ENCODE results near the gene HBQ1.

The HBQ1 gene

DNA sequence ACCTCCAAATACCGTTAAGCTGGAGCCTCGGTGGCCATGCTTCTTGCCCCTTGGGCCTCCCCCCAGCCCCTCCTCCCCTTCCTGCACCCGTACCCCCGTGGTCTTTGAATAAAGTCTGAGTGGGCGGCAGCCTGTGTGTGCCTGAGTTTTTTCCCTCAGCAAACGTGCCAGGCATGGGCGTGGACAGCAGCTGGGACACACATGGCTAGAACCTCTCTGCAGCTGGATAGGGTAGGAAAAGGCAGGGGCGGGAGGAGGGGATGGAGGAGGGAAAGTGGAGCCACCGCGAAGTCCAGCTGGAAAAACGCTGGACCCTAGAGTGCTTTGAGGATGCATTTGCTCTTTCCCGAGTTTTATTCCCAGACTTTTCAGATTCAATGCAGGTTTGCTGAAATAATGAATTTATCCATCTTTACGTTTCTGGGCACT, 2.9 kb upstream of the HBQ1 start:
- TF ChIP-seq Cebpa-rat (IDR thresholded peaks at IDR 0.05): no peak
- Histone ChIP-seq H3K4me3 (no peak overlapping the region), H3K36me3 (no peaks in the 10 kb centered on the region), H3K4me2 (no peak overlapping the region), H3K9ac (no peak overlapping the region), H4K20me1 (peaks cover 70% of the 10 kb centered on the region), H3K4me1 (peaks cover 12% of the 10 kb centered on the region), H3K27ac (no peak overlapping the region), H3K9me3 (no peaks in the 10 kb centered on the region), H3K27me3 (peaks cover 85% of the 10 kb centered on the region)

- Histone ChIP-seq H3K9ac (no peak overlapping the region), H3K27me3 (peaks cover 84% of the 10 kb centered on the region), H3K4me2 (no peak overlapping the region), H3K4me3 (no peak overlapping the region), H3K27ac (no peak overlapping the region), H3K36me3 (0 out of 2 replicates have a peak, but pooled peaks cover 2% of the 10 kb centered on the region), H4K20me1 (peaks cover 77% of the 10 kb centered on the region), H3K4me1 (peaks cover 12% of the 10 kb centered on the region), H3K9me3 (no peaks in the 10 kb centered on the region)
- no peak for TF ChIP-seq Cebpa-rat (IDR thresholded peaks at IDR 0.05)
Observed at GRCh38 chr16:177981-178667, 2.1 kb upstream of the HBQ1 start.

- H3K4me2 ChIP-seq: no peak overlapping the region
- peaks cover 82% of the 10 kb centered on the region for H4K20me1 ChIP-seq
- H3K36me3 ChIP-seq: 0 out of 2 replicates have a peak, but pooled peaks cover 6% of the 10 kb centered on the region
- no peak for TF ChIP-seq Cebpa-rat (IDR thresholded peaks at IDR 0.05)
- H3K9ac ChIP-seq: no peak overlapping the region
- peaks cover 12% of the 10 kb centered on the region for H3K4me1 ChIP-seq
- H3K27ac ChIP-seq: no peak overlapping the region
- H3K9me3 ChIP-seq: no peaks in the 10 kb centered on the region
- H3K4me3 ChIP-seq: no peak overlapping the region
- H3K27me3 ChIP-seq: peaks cover 79% of the 10 kb centered on the region
Observed at GRCh38 chr16:178668-179015, 1.6 kb upstream of the HBQ1 start.

DNA sequence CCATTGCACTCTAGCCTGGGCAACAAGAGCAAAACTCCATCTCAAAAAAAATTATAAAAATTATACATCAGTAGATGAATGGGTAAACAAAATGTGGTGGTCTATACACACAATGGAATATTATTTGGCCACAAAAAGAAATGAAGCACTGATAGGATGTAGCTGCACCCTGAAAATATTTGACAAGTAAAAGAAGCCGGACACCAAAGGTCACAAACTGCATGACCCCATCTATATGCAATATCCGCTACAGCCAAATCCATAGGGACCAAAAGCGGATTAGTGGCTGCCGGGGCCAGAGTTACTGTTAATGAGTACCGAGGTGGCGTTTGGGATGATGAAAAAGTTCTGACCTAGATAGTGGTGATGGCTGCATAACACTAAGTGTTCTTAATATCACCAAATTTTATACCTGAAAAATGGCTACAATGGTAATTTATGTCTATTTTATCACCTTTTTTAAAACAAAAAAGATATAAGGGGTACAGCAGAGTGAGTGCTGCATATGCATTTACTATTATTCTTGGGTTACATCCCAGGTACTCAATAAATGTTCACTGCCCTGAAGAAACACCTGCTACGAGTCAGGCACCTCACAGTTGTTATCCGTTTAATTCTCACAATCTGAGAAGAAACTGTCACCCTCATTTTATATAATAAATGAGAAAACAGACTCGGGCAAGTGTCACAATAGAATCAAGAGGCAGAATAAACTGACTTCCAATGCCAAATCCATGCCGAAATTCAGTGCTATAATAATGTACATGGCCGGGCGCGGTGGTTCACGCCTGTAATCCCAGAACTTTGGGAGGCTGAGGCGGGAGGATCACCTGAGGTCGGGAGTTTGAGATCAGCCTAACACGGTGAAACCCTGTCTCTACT, 807 bp upstream of the HBQ1 start:
- Histone ChIP-seq H3K4me3 (no peak overlapping the region), H3K9me3 (no peaks in the 10 kb centered on the region), H3K27ac (no peak overlapping the region), H3K4me2 (no peak overlapping the region), H3K9ac (no peak overlapping the region), H4K20me1 (peaks cover 84% of the 10 kb centered on the region), H3K27me3 (peaks cover 71% of the 10 kb centered on the region), H3K4me1 (peaks cover 12% of the 10 kb centered on the region), H3K36me3 (peaks cover 14% of the 10 kb centered on the region)
- no peak for TF ChIP-seq Cebpa-rat (IDR thresholded peaks at IDR 0.05)

DNA sequence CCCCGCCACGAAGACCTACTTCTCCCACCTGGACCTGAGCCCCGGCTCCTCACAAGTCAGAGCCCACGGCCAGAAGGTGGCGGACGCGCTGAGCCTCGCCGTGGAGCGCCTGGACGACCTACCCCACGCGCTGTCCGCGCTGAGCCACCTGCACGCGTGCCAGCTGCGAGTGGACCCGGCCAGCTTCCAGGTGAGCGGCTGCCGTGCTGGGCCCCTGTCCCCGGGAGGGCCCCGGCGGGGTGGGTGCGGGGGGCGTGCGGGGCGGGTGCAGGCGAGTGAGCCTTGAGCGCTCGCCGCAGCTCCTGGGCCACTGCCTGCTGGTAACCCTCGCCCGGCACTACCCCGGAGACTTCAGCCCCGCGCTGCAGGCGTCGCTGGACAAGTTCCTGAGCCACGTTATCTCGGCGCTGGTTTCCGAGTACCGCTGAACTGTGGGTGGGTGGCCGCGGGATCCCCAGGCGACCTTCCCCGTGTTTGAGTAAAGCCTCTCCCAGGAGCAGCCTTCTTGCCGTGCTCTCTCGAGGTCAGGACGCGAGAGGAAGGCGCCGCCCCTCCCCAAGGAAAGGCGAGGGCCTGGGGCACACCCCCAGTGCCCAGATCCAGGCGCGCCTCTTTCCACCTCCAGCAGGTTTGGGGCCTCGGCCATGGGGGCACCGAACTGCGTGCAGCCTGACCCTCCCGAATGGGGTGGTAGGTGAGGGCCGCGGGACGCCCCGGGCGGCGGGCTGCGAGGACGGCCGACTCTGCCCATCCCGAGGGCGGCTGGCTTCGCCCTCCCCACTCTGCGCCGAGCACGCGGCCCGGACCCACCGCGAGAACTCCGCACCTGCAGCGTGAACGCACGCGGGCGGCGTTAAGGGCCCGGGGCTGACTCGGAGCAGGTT, 664 bp downstream of the HBQ1 start:
- Histone ChIP-seq H3K27ac (peak overlapping the region; percentile 43; the same call in 1 of the 2 replicates), H3K4me3 (peak overlapping the region; percentile 60), H3K4me2 (peak overlapping the region; percentile 96)

DNA sequence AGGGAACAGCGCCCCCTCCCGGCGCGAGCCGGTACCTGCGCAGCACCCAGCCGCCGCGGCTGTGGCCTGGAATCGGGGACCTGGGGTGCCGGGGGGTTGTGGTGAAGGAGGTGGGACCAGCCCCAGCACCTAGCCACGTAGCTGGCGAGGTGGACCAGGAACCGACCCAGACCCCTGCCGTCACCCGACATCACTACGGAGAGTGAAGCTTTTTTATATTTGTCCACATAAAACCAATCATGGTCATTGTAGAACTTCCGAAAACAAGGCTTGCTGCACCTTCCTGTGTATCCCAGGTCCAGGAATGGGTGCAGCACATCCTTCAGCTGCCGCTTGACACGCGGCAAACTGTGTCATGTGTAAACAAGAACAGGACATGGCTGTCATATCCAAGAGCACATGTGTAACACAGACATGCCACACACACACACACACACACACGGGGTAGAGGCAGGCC, 1.3 kb downstream of the HBQ1 start:
- H3K36me3 ChIP-seq: peaks cover 28% of the 10 kb centered on the region
- peaks cover 50% of the 10 kb centered on the region for H3K27me3 ChIP-seq
- H3K27ac ChIP-seq: no peak overlapping the region
- H3K4me2 ChIP-seq: peak overlapping the region; percentile 96
- peak overlapping the region; percentile 60 for H3K4me3 ChIP-seq
- peaks cover 84% of the 10 kb centered on the region for H4K20me1 ChIP-seq
- H3K9me3 ChIP-seq: no peaks in the 10 kb centered on the region
- H3K4me1 ChIP-seq: peaks cover 12% of the 10 kb centered on the region
- TF ChIP-seq Cebpa-rat (IDR thresholded peaks at IDR 0.05): no peak
- H3K9ac ChIP-seq: no peak overlapping the region

More for the DNA sequence above, 664 bp downstream of the HBQ1 start:
- Histone ChIP-seq H4K20me1 (peaks cover 84% of the 10 kb centered on the region), H3K9me3 (no peaks in the 10 kb centered on the region), H3K4me1 (peaks cover 12% of the 10 kb centered on the region), H3K9ac (peak overlapping the region; percentile 48; the same call in 1 of the 2 replicates), H3K36me3 (peaks cover 28% of the 10 kb centered on the region), H3K27me3 (peaks cover 56% of the 10 kb centered on the region)
- TF ChIP-seq Cebpa-rat (IDR thresholded peaks at IDR 0.05): no peak

DNA sequence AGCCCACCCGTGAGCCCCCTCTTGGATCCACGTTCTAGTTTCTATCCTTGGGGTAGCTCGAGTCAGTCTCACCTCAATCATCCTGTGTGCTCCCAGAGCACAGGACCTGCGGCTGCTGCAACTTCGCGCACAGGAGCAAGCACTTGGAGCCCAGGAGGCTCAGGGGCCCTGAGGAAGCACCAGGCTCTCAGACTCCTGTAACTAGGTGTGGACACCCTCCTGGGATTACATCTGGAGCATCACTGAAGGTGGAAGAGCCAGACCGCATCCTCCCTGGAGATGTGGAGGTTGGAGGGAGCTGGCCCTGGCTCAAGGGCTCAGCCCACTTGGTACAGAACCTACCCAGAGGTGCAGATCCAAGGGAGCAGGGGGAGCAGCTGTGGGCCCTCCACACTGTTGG, 2.7 kb downstream of the HBQ1 start:
- TF ChIP-seq Cebpa-rat (IDR thresholded peaks at IDR 0.05): no peak
- Histone ChIP-seq H3K4me3 (no peak overlapping the region), H4K20me1 (peaks cover 84% of the 10 kb centered on the region), H3K27ac (no peak overlapping the region), H3K4me1 (peaks cover 12% of the 10 kb centered on the region), H3K36me3 (peaks cover 39% of the 10 kb centered on the region), H3K9me3 (no peaks in the 10 kb centered on the region), H3K9ac (no peak overlapping the region), H3K27me3 (peaks cover 38% of the 10 kb centered on the region), H3K4me2 (no peak overlapping the region)

- H3K4me2 ChIP-seq: no peak overlapping the region
- peaks cover 15% of the 10 kb centered on the region for H3K27me3 ChIP-seq
- H4K20me1 ChIP-seq: peaks cover 86% of the 10 kb centered on the region
- H3K36me3 ChIP-seq: peaks cover 61% of the 10 kb centered on the region
- H3K9ac ChIP-seq: no peak overlapping the region
- TF ChIP-seq Cebpa-rat (IDR thresholded peaks at IDR 0.05): no peak
- H3K4me1 ChIP-seq: peaks cover 12% of the 10 kb centered on the region
- H3K27ac ChIP-seq: no peak overlapping the region
- no peak overlapping the region for H3K4me3 ChIP-seq
- no peaks in the 10 kb centered on the region for H3K9me3 ChIP-seq
Observed at GRCh38 chr16:185213-185612, 5.0 kb downstream of the HBQ1 start.

- Histone ChIP-seq H3K9me3 (no peaks in the 10 kb centered on the region), H3K4me1 (peaks cover 10% of the 10 kb centered on the region), H3K9ac (no peak overlapping the region), H3K27ac (no peak overlapping the region), H4K20me1 (peaks cover 86% of the 10 kb centered on the region), H3K36me3 (peaks cover 66% of the 10 kb centered on the region), H3K4me2 (no peak overlapping the region), H3K27me3 (peaks cover 11% of the 10 kb centered on the region), H3K4me3 (no peak overlapping the region)
- no peak for TF ChIP-seq Cebpa-rat (IDR thresholded peaks at IDR 0.05)
Observed at GRCh38 chr16:185691-186090, 5.4 kb downstream of the HBQ1 start.
